Measurements from ENCODE around the gene VAMP5.

DNA sequence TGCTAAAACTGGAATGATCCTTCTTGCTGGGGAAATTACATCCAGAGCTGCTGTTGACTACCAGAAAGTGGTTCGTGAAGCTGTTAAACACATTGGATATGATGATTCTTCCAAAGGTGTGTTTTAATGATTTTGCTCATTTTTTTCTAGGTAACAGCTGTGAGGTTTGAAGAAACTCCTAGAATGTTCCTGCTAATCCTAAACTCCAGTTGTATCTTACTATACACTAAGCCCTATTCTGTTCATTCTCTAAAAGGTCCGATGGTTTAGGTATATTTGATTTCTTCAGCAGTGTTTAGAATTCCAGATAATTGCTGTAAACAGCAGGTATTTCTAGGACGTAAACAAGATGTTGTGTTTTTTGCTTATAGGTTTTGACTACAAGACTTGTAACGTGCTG, 43.0 kb upstream of the VAMP5 start:
- TF ChIP-seq, protein P1, sequence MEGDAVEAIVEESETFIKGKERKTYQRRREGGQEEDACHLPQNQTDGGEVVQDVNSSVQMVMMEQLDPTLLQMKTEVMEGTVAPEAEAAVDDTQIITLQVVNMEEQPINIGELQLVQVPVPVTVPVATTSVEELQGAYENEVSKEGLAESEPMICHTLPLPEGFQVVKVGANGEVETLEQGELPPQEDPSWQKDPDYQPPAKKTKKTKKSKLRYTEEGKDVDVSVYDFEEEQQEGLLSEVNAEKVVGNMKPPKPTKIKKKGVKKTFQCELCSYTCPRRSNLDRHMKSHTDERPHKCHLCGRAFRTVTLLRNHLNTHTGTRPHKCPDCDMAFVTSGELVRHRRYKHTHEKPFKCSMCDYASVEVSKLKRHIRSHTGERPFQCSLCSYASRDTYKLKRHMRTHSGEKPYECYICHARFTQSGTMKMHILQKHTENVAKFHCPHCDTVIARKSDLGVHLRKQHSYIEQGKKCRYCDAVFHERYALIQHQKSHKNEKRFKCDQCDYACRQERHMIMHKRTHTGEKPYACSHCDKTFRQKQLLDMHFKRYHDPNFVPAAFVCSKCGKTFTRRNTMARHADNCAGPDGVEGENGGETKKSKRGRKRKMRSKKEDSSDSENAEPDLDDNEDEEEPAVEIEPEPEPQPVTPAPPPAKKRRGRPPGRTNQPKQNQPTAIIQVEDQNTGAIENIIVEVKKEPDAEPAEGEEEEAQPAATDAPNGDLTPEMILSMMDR (IDR thresholded peaks at IDR 0.05), result no peak
- no peak for TF ChIP-seq EZH2 (IDR thresholded peaks at IDR 0.05)
- no peak for TF ChIP-seq EZH2phosphoT487 (IDR thresholded peaks at IDR 0.05)
